Stromal cell of bone marrow (primary cell): Measurements from ENCODE around the gene DUSP5.
"Not testable (repeated sequence)": the region's sequence is repeated elsewhere in the genome, so short reads cannot be mapped to it uniquely, and the experiment has no call there.

ENCODE experiments used
- DNase-seq: peaks from one replicate; pipeline ENCODE4 v3.0.0-alpha.2; 2012; ENCODE audit warnings: low read depth

DUSP5 gene

GRCh38 chr10:110497438-110498086 lies at the start of gene DUSP5:
Gene DUSP5 (plus strand): TSS chr10:110497907. CDS start chr10:110498122, 215 bp downstream.
- DNase-seq = peak; percentile 90

- no peak for DNase-seq
These were observed 48.9 kb upstream of the DUSP5 start for GRCh38 chr10:110448682-110449418.

GRCh38 chr10:110455446-110455845 lies 42.3 kb upstream of the DUSP5 start:
- no peak for DNase-seq

- no peak for DNase-seq
These were observed 41.7 kb upstream of the DUSP5 start for GRCh38 chr10:110456046-110456445.

GRCh38 chr10:110456523-110457091 lies 41.1 kb upstream of the DUSP5 start:
- DNase-seq = no peak

- DNase-seq = no peak
These were observed 39.9 kb upstream of the DUSP5 start for GRCh38 chr10:110457851-110458250.

GRCh38 chr10:110458266-110458920 lies 39.3 kb upstream of the DUSP5 start:
- DNase-seq = no peak

- DNase-seq = no peak
These were observed 38.1 kb upstream of the DUSP5 start for GRCh38 chr10:110459600-110459999.

- no peak for DNase-seq
These were observed 37.4 kb upstream of the DUSP5 start for GRCh38 chr10:110460111-110460809.

GRCh38 chr10:110461088-110461487 lies 36.6 kb upstream of the DUSP5 start:
- no peak for DNase-seq

GRCh38 chr10:110461530-110461929 lies 36.2 kb upstream of the DUSP5 start:
- DNase-seq = no peak

GRCh38 chr10:110462166-110463095 lies 35.3 kb upstream of the DUSP5 start:
- DNase-seq = no peak

- DNase-seq = not testable (repeated sequence)
These were observed 29.4 kb upstream of the DUSP5 start for GRCh38 chr10:110468258-110468657.

GRCh38 chr10:110470541-110470940 lies 27.2 kb upstream of the DUSP5 start:
- DNase-seq = not testable (repeated sequence)

- DNase-seq = peak; percentile 36
These were observed 26.1 kb upstream of the DUSP5 start for GRCh38 chr10:110471566-110472139.

- no peak for DNase-seq
These were observed 23.7 kb upstream of the DUSP5 start for GRCh38 chr10:110474017-110474416.

GRCh38 chr10:110474826-110475225 lies 22.9 kb upstream of the DUSP5 start:
- no peak for DNase-seq

- no peak for DNase-seq
These were observed 21.8 kb upstream of the DUSP5 start for GRCh38 chr10:110475722-110476515.

- no peak for DNase-seq
These were observed 18.0 kb upstream of the DUSP5 start for GRCh38 chr10:110479710-110480109.

- no peak for DNase-seq
These were observed 17.3 kb upstream of the DUSP5 start for GRCh38 chr10:110480387-110480786.
